CD4-positive, alpha-beta T cell treated with Interleukin-17A for 1 hour (primary cell): ENCODE data around the gene CRY2.

Experiments used
- DNase-seq: peaks from one replicate; pipeline ENCODE4 v3.0.0-alpha.2; 2020

Gene CRY2

DNA sequence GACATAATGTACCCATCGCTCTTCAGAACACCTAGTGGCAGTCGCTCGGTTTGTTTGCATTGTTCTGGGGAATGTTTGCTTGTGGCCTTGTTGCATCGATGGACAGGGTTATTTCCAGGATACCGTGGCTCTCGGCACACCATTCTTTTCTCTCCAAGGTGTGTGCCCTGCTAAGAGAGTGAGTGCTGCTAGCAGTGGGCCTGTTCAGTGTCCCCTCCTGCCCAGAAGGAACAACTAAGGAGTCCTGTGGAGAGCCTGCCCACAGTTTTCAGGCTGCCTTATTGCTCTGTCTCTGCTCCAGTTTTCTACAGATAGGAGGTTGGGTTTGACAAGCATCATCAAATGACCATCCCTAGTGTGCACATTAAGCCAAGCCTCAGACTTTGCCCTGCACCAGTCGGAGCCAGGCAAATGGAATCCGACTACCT, 1.4 kb downstream of the CRY2 start:
- no peak for DNase-seq

DNA sequence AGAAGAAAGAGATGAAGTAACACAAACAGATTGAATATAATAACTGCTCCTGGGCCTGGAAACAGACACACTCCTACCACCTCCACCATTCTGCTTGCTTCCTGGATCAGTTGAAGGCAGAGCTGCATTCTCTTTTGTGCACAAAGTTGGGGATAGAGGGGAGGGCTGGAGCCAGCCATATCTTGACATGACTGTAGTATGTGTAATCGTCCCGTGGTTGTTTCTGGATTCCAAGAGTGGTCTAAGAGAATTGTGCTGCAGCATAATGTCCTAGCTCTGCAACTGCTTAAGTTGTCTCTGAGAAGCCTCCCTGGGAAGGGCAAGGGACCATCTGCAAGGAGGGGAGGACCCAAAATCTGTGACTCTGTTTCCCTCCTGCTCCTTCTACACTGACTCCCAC, 3.2 kb downstream of the CRY2 start:
- no peak for DNase-seq

DNA sequence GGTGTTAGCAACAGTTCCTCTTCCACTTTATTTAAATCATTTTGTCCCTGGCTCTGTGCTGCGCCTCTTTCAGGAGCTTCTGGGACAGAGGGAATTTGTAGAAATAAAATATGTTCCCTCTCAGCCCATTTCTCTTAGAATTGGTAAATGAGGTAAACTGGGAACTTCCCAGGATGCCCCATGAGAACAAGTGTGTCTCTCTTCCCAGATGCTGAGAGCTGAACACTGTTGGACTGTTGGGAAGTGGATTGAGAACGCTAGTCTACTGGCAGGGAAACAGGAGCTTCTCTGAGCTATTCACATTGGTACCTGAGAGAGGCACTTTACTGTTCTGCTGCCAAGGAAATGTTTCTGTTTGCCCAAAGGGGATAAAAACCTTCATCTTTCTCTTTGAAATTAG, 4.0 kb downstream of the CRY2 start:
- DNase-seq = no peak

DNA sequence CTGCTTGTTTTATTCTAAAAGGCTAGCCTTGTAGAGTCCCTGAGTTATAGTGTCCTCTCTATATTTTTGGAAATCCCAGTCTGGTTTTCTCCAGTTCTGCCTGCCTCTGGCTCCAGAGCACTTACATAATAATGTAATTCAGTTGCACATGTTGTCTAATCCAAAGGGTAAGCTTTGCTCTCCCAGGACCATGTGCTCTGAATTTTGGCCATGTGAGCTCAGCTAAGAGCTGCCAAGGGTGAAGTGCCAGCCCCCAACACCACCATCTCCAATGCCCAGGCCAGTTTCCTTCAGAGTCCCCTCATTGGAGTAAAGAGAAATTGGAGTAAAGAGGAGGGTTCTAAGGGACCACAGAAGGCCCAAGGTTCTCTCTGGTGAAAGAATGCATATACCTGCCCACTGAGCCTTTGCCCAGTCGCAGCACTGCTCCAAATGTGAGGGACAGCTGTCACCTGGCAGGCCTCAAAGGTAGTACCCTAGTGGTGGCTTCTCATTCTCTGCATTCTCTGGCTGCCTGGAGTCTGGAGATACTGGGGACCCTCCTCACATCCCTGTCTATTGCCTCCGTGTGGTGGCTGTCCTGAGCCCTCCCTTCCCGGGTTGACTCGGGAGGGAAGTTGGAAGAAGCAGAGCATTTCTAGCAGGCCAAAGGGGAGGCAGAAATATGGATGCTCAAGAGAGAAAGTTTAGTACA, 4.9 kb downstream of the CRY2 start:
- DNase-seq = no peak

DNA sequence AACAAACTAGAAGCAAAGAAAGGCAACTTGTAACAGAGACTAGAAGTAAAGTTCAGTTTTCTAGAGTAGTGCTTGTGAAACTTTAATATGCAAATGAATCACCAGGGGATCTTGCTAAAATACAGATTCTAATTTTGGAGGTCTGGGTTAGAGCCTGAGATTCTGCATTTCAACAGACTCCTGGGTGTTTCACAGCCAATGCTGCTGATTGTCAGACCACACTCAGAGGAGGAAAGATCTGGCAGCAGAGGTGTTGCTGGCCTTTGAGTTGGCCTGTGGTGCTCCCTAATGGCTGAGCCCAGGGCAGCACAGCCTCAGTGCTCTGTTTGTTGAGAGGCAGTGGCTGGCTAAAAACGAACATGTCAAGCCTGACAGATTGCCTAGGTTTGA, 5.4 kb downstream of the CRY2 start:
- DNase-seq = no peak

DNA sequence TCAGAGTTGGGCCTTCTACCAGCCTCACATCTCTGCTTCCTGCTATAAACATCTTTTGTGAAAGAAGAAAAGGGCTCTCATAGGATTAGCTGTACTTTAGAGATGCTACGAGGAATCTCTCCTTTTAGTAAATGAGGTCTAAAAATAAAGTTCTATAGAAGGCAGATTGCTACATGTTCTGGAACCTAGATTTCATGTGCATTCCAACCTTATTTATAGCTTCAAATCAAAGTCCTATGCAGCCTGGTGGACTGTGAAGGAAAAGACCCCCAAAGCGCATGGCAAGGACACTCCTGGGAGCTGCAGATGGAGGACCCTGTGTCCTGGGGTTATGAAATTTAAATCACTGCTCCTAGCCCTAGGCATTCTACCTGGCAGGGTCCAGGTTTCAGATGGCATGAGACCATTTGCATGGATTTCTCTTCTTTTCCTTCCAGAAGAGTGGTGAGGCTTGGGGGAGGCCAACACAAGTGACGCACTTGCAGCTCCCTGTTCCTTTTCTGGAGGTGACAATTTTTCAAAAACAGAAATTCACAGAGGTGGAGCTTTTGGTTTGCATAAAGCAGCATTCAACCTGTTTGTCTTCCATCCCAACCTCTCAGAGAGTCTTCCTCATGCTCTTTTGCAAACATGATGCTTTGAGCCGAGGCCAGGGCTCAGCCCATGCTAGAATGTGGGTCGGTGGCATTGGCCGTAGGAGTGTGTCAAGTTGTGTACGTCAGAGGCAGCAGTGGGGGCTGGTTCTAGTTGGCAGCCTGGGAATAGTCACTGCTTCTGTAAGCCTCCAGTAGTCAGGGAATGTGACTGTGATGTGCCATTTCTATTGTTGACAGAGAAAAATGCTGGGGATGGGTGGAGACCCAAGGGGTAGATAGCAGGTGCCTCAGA, 6.3 kb downstream of the CRY2 start:
- no peak for DNase-seq

DNA sequence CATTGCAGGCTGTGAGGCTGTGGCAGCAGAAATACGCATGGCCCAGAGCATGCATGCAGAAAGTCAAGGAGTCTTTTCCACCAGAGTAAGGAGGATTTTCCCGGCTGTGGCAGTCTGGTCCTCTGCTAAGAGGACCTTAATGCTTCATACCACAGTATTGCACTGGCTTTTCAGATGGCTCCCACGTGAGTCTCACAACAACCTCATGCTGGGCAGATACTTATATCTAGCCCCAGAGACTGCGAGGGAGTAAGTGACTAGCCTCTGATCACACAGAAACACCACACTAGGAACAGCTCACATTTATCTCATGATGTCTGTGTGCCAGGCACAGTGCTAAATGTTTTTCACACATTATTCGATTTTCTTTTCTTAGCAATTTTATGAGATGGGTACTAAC, 8.0 kb downstream of the CRY2 start:
- no peak for DNase-seq

DNA sequence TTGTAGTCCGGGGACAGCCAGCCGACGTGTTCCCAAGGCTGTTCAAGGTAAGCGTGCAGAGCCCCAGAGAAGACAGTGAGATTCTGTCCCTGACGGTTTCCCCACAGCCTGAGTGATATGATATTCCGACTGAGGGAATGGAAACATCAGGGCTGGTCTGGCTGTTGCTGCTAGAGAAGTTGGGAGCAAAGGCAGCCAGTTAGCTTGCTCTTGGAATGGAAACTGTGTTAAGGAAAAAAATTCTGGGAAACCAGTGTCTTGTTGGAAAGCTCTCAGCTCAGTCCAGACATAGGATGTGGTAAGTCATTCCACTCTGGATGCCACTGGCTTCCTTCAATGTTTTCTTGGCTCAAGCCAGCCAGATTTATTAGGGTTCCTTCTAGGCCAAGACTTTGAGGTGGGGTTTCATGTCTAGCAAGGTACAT, 8.8 kb downstream of the CRY2 start:
- DNase-seq = no peak

DNA sequence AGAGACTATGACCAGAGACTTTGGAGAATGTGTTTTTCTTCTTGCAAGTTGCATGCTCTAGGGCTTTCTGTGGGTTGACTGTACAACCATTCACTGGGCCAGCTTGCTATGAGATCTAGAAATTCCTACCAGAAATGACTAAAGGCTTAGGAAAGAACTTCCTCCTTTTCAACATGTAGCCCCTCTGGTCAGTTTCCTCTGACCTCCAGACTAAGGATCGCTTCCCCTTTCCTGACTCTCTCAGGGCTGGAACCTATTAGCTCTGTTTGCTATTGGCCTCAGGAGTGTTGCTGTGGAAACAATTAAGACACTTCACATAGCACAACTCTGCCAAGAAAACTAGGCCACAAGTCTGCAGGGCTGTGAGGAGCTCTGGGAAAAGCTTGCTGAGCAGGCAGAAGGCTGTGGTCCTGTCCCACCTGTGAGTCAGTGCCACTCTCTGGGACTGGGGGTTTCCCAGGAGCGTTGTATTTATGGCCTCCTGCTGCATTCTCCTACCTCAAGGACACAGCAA, 10.7 kb downstream of the CRY2 start:
- DNase-seq = no peak

DNA sequence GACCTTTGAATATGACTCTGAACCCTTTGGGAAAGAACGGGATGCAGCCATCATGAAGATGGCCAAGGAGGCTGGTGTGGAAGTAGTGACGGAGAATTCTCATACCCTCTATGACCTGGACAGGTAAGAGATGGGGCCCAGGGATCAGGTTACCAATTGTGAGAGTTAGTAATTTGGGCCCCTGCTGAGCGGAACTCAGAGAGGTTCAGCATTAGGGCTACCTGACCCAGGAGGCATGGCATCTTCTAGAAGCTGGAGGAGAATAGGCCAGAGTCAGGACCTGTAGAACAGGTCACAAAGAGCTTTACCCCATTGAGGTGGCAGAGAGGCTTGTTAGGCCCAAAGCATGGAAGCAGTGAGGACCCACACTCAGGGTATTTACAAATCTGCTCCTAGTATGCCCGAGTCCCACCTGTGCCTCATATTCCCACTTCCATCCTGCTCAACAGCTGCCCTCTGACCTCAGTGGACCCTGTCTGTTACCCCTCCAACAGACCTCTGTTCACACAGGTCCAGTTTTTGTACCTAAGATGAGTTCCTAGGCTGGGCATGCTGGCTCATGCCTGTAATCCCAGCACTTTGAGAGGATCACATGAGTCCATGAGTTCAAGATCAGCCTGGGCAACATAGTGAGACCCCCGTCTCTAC, 11.6 kb downstream of the CRY2 start:
- DNase-seq = no peak

DNA sequence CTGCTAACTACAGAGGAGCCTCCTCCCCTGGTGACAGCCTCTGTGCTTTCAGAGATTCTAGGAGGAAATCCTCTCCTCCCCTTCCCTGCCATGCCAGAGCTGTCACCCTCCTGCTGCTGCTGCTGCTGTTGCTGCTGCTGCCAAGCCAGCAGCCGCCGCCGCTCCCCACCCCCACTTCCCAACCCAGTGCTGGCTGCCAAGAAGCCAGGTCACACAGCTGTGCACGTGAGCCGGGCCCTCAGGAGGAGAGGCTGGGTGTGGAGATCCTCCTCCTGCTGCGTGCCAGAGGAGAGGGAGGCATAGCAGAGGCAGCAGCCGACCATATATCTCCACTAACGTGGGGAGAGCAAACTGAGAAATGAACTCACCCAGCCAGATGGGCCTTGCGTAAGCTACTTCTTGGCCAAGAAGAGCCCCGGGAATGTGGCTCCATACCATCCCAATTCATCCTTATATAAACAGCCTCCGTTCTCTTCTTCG, 12.4 kb downstream of the CRY2 start:
- no peak for DNase-seq

DNA sequence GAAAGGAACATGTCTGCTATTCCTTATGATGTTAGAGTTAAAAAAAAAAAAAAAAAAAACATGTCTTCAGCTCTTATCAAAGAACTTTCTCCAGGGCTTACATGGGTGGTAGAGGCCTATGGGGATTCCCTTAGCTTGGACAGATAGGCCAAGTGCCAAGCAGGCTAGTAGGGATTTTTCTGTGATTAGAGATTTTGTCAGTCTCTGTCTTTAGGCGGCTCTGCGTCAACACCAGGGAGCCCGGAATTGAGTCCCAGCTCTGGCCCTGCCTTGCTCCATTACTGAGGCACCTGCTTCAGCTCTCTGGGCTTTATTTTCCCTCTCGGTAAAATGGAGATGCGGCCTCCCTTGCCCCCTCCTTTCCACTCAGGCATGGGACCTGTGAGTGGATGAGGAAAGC, 13.1 kb downstream of the CRY2 start:
- no peak for DNase-seq

DNA sequence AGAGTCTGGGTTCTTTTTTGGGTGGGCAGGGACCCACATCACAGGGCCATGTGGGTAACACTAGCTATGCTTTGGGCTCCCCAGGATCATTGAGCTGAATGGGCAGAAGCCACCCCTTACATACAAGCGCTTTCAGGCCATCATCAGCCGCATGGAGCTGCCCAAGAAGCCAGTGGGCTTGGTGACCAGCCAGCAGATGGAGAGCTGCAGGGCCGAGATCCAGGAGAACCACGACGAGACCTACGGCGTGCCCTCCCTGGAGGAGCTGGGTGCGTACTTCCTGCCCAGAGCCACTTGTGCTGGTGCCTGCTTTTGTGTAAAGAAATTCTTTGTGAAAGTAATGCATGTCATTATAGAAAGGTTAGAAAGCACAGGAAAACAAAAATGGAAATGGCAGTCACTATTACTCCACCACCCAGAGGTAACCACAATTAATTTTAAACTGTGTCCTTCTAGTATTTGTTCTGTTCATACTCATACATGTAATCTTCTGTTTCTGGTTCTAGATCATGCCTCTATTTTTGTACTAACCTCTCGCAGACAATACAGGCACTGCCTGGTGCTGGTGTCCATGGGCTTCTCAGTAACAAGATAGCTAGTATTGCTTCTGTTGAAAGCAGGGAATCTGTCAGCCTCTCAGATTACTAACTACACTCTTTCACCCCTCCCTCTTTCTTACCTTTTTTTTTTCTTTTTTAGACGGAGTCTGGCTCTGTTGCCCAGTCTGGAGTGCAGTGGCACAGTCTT, 13.7 kb downstream of the CRY2 start:
- no peak for DNase-seq

DNA sequence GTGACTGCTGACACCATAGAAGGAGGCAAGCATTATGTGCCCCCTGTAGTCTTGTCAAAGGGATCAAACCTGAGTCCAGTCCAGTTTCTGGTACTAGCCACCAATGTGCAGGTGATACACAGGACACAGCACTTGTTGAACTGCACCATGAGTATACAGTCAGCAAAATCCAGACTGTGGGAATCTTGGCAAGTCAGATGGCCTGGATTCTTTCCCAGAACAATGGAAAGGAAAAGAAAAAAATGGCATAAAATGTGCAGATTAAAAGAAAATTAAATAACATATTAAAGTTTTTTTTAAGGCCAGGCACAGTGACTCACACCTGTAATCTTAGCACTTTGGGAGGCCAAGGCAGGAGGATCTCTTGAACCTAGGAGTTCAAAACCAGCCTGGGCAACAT, 16.8 kb downstream of the CRY2 start:
- DNase-seq = no peak

DNA sequence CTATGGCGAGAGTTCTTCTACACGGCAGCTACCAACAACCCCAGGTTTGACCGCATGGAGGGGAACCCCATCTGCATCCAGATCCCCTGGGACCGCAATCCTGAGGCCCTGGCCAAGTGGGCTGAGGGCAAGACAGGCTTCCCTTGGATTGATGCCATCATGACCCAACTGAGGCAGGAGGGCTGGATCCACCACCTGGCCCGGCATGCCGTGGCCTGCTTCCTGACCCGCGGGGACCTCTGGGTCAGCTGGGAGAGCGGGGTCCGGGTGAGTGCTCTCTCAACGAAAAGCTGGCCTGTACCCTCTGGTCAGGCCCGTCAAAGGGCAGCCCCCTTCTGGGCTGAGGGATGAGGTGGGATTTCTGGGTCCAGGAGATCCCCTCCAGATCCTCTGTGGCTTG, 22.3 kb downstream of the CRY2 start:
- DNase-seq = no peak

DNA sequence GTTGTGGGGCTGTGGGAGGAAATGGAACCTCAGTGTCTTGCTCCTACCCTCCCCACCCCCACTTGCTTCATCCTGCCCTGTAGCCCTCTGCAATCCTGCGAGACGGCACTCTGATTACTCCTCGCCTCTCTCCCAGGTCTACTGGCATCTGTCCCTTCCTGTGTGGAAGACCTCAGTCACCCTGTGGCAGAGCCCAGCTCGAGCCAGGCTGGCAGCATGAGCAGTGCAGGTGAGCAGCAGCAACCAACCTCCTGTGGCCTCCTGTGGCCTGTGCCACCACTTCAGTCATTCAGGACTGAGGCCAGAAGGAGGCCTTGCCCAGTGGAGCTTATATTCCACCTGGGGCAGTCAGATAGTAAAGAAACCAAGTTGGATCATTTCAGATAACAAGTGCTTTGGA, 23.4 kb downstream of the CRY2 start:
- no peak for DNase-seq

DNA sequence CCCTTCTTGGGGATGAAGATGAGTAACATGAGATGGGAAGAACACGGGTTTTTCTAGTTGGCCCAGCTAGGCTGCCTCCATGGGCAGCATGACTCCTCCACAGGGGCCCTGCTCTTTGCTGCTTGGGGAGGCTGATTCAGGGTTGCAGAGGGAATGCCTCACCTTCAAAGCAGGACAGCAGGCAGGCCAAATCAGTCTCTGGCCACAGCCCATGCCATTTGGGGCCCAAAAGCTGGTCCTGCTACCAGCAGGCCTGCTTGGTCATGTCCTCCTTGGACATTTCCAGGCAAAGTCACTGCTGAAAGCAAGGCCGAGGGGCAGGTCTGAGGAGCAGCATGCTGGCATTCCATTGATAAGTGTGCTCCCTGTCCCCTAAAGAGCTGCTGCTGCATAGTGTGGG, 24.4 kb downstream of the CRY2 start:
- DNase-seq = no peak

DNA sequence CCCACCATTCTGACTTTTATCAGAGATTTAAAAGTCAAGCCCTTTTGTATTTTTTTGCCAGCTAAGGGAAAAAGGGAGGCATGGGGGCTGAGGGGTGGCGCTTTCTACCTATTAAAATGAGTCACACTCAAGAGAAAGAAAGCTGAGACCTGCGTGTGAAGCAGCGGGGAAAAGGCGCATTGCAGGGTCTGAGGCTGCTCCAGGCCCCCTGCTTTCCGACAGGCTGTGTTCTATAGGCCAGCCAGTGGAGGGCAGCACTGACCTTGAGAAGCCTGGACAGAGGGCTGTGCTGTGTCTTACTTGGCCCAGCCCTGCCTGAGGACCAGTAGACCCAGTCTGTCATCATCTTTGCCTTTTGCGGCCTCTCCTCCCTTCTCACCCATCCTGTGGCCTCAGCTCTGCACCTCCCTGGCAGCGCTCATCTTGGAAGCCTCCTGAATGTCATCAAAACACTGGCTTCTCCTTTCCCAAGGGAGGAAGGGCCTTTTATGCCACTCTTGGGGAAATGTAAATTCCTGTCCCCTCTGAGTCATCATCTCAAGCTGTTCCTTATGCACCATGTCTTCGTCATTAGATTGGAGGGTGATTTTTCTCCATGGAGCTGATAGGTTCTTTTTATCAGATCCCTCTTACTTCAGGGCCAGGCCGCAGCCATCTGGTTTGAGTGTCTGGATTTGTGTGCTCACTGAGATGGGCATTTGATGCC, 25.5 kb downstream of the CRY2 start:
- peak; percentile 42 for DNase-seq

DNA sequence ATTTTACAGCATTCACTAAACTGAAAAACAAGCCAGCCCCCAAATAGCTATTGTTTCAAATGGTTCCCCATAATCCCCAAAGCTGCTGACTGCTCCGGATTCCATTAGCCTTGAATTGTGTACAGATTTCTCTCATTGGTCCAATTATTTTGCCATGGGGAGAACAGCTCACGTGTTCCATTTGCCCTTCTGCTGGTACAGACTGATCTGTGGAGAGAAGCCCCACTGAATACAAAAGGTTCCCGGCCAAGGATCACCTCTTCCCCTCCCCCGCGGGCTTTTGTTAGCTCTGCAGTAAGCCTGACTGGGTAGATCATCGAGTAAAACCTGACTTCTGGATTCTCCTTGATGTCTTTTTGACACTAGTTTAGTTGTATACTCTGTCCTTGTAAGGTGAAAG, 29.1 kb downstream of the CRY2 start:
- DNase-seq = no peak

DNA sequence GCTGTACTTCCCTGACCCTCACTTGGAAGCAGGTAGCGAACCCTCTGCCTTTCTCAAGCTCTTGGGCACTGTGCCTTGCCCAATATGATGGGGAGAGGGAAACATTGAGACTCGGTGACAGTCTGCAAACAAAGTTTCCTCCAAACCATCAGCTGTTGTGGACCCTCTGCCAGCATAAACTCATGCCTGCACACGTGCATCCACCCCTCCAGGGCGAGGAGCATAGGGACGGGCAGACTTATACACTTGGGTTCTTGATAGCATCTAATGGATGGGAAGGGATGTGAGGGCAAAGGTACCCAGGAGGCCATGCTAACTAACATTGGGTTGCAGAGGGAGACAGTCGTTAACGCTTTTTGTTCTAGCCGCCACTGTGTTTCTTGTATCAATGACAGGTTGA, 29.9 kb downstream of the CRY2 start:
- DNase-seq = no peak

DNA sequence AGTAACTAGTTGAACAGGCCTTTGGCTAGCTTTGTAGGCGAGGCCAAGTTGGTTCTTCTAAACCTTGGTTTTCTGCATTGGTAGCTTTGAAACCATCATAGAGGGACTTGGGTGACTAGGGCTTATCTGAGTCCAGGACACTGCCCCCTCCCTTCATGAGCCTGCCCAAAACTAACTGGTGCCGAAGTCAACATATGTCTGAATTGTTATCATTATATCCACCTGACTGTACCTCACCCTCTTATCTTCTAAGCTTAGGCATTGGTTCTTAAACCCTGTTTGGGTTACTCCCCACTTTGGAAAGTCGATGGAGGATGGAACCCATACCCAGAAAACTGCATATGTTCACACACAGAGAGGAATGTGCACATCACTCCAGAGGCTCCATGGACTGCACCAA, 30.6 kb downstream of the CRY2 start:
- no peak for DNase-seq
